Measurements from ENCODE around the gene LENG9. TPM values are rescaled to one million over a fixed set of nuclear protein-coding genes. Genes with fewer than 3 reads are reported as not detected.

The LENG9 gene
- total RNA-seq, 4 donors from 2014 or later: 1.5 to 4.9 (median 3.4) TPM

- in situ Hi-C loops (cut with MboI; ENCODE audit: low sequenced_read_pairs in 4 of 4) (no loop called here), intact Hi-C loops (cut with DNase I; ENCODE audit: low total_unique reads) (no loop called here)
- no peak overlapping the region for H3K4me3 ChIP-seq
- H3K4me1 ChIP-seq: no peaks in the 10 kb centered on the region
- H3K9me3 ChIP-seq: no peaks in the 10 kb centered on the region
- no peak for TF ChIP-seq CTCF (IDR thresholded peaks at IDR 0.05 in 4 of 5, conservative IDR thresholded peaks at IDR 0.05 in 1 of 5)
- TF ChIP-seq POLR2A (IDR thresholded peaks at IDR 0.05): no peak
- H3K27me3 ChIP-seq: peaks cover 28 to 37% (median 34%) of the 10 kb centered on the region in 3 donors
- DNase-seq: no peak
- no peak for ATAC-seq
- no peak overlapping the region for H3K27ac ChIP-seq
- no peaks in the 10 kb centered on the region for H3K36me3 ChIP-seq
Measured at GRCh38 chr19:54412877-54413276, 50.7 kb downstream of the LENG9 start.

Other genes starting within 250 kb of the LENG9 start
- gene LILRB3, start 240.8 kb downstream of the LENG9 start, total RNA-seq: 1 to 10 TPM in 2 of 4 donors, under 1 TPM in 1, not detected in 1; 0.51 to 7.1 (median 3.6) TPM
- gene LILRA6, start 221.0 kb downstream of the LENG9 start, total RNA-seq: 1 to 10 TPM in 1 of 4 donors, under 1 TPM in 2, not detected in 1; 0.19 to 1.1 (median 0.52) TPM
- 1 to 10 TPM in 3 of 4 donors, under 1 TPM in 1; 0.70 to 5.9 (median 3.3) TPM for gene LILRB5, start 206.5 kb downstream of the LENG9 start, total RNA-seq
- 1 to 10 TPM in 3 of 4 donors, under 1 TPM in 1; 0.61 to 1.3 (median 1.2) TPM for gene LILRB2, start 182.7 kb downstream of the LENG9 start, total RNA-seq
- 1 to 10 TPM in 2 of 4 donors, under 1 TPM in 1, not detected in 1; 0.98 to 2.4 (median 1.1) TPM for gene LILRA5, start 150.6 kb downstream of the LENG9 start, total RNA-seq
- not detected for gene LILRA4, start 124.6 kb downstream of the LENG9 start, total RNA-seq
- gene LAIR1, start 98.8 kb downstream of the LENG9 start, total RNA-seq: 1 to 10 TPM in 3 of 4 donors, under 1 TPM in 1; 0.12 to 3.5 (median 2.9) TPM
- gene TTYH1, start 48.3 kb downstream of the LENG9 start, total RNA-seq: under 1 TPM in 1 of 4 donors, not detected in 3; 0.41 TPM
- 10 to 100 TPM in 3 of 4 donors, 1 to 10 TPM in 1; 9.9 to 49.5 (median 15.5) TPM for gene LENG8, start 14.6 kb downstream of the LENG9 start, total RNA-seq
- 1 to 10 TPM in 2 of 4 donors, under 1 TPM in 1, not detected in 1; 0.83 to 4.6 (median 4.2) TPM for gene CDC42EP5, start 9.5 kb upstream of the LENG9 start, total RNA-seq
- gene LAIR2, start 39.1 kb upstream of the LENG9 start, total RNA-seq: not detected
- 1 to 10 TPM in 1 of 4 donors, under 1 TPM in 2, not detected in 1; 0.44 to 1.0 (median 0.91) TPM for gene LILRA2, start 110.0 kb upstream of the LENG9 start, total RNA-seq
- under 1 TPM in 2 of 4 donors, not detected in 2; 0.40 to 0.62 TPM for gene LILRA1, start 129.9 kb upstream of the LENG9 start, total RNA-seq
- gene LILRB1, start 166.7 kb upstream of the LENG9 start, total RNA-seq: under 1 TPM in 2 of 4 donors, not detected in 2; 0.39 to 0.69 TPM
- gene LILRB4, start 199.2 kb upstream of the LENG9 start, total RNA-seq: 1 to 10 TPM in 2 of 4 donors, under 1 TPM in 2; 0.24 to 4.0 (median 1.0) TPM

Data from gastrocnemius medialis (tissue), 4 donors.